ENCODE results near the gene PROK2.

GRCh38 chr3:71724171-71724453 is 60.8 kb downstream of the PROK2 start:
- TF ChIP-seq EZH2 (IDR thresholded peaks at IDR 0.05; ENCODE audit: insufficient read depth, poor library complexity, severe bottlenecking) (no peak), EZH2phosphoT487 (IDR thresholded peaks at IDR 0.05; ENCODE audit: insufficient read depth, low read depth) (no peak)
